ENCODE data around the gene KCTD17.

GRCh38 chr22:37090920-37091695 is 39.6 kb downstream of the KCTD17 start:
- TF ChIP-seq TAF1 (IDR thresholded peaks at IDR 0.05; ENCODE audit: low read depth, low read length) (no peak), POLR2A (IDR thresholded peaks at IDR 0.05; ENCODE audit: low read depth, low read length) (no peak)

All from GM12891 (cell line).